ENCODE data around the gene MYO1D. TPM values are rescaled to one million over a fixed set of nuclear protein-coding genes. Genes with fewer than 3 reads are reported as not detected.

MYO1D gene
- total and polyA plus RNA-seq, 2 donors (not counting 1 experiment from before 2014, with no cell fraction given): 5.4 to 26.7 TPM

- ChIA-PET CTCF (interaction anchor here (3.5 kb wide), 1 partner anchor 15 kb away, joined by 20 read pairs; the partner anchor contains the start of gene MYO1D), POLR2A (no interaction called here)
- H3K27ac Mint-ChIP-seq: no peak overlapping the region
- no peaks in the 10 kb centered on the region for H3K4me1 Mint-ChIP-seq
- Histone ChIP-seq H3K36me3 (replicated peaks in 1 of 2; ENCODE audit: control extremely low read depth in 1 of 2, control insufficient read depth in 1 of 2, extremely low read depth in 1 of 2, insufficient read depth in 2 of 2, low read length in 1 of 2) (no peaks in the 10 kb centered on the region), H3K79me2 (ENCODE audit: control insufficient read depth, insufficient read depth, low read length) (peaks cover 8% of the 10 kb centered on the region), H3K4me1 (ENCODE audit: control insufficient read depth in 2 of 2, insufficient read depth in 2 of 2, low read length in 2 of 2) (no peaks in the 10 kb centered on the region), H3K27ac (ENCODE audit: low read length in 2 of 2) (no peak overlapping the region), H4K20me1 (ENCODE audit: control insufficient read depth, insufficient read depth, low read length, poor library complexity, severe bottlenecking) (no peaks in the 10 kb centered on the region), H3K9me3 (ENCODE audit: control extremely low read depth in 1 of 3, control insufficient read depth in 2 of 3, insufficient read depth in 1 of 3, low read length in 2 of 3) (no peaks in the 10 kb centered on the region), H3K27me3 (replicated peaks in 1 of 4; ENCODE audit: control extremely low read depth in 1 of 4, control insufficient read depth in 3 of 4, insufficient read depth in 4 of 4, low read length in 3 of 4) (no peaks in the 10 kb centered on the region), H2AFZ (ENCODE audit: insufficient read depth, low read depth, low read length, poor library complexity, severe bottlenecking) (no peak overlapping the region), H3K4me3 (ENCODE audit: control extremely low read depth in 1 of 5, extremely low read depth in 1 of 5, insufficient read depth in 1 of 5, low read depth in 2 of 5, low read length in 4 of 5) (no peak overlapping the region), H3K9ac (ENCODE audit: low read length) (no peak overlapping the region), H3K4me2 (replicated peaks; ENCODE audit: low read depth, low read length, poor library complexity, severe bottlenecking) (no peak overlapping the region)
- intact Hi-C loops (cut with micrococcal nuclease): no loop called here
- no peaks in the 10 kb centered on the region for H3K9me3 Mint-ChIP-seq (ENCODE audit: insufficient read depth)
- H3K27me3 Mint-ChIP-seq: peaks cover 6% of the 10 kb centered on the region
- TF ChIP-seq, protein P1, sequence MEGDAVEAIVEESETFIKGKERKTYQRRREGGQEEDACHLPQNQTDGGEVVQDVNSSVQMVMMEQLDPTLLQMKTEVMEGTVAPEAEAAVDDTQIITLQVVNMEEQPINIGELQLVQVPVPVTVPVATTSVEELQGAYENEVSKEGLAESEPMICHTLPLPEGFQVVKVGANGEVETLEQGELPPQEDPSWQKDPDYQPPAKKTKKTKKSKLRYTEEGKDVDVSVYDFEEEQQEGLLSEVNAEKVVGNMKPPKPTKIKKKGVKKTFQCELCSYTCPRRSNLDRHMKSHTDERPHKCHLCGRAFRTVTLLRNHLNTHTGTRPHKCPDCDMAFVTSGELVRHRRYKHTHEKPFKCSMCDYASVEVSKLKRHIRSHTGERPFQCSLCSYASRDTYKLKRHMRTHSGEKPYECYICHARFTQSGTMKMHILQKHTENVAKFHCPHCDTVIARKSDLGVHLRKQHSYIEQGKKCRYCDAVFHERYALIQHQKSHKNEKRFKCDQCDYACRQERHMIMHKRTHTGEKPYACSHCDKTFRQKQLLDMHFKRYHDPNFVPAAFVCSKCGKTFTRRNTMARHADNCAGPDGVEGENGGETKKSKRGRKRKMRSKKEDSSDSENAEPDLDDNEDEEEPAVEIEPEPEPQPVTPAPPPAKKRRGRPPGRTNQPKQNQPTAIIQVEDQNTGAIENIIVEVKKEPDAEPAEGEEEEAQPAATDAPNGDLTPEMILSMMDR (IDR thresholded peaks at IDR 0.05): no peak
- no peak for TF ChIP-seq EZH2 (IDR thresholded peaks at IDR 0.05; ENCODE audit: borderline replicate concordance, insufficient read depth, low read depth, low read length, poor library complexity, severe bottlenecking)
- DNase-seq (no peak), ATAC-seq (ENCODE audit: low read depth) (no peak)
- WGBS (ENCODE audit: insufficient coverage): 100% methylated on average over 2 of the region's 4 CpGs
- no peak overlapping the region for H3K4me3 Mint-ChIP-seq
Measured at GRCh38 chr17:32861981-32862380, 14.9 kb downstream of the MYO1D start.

DNA sequence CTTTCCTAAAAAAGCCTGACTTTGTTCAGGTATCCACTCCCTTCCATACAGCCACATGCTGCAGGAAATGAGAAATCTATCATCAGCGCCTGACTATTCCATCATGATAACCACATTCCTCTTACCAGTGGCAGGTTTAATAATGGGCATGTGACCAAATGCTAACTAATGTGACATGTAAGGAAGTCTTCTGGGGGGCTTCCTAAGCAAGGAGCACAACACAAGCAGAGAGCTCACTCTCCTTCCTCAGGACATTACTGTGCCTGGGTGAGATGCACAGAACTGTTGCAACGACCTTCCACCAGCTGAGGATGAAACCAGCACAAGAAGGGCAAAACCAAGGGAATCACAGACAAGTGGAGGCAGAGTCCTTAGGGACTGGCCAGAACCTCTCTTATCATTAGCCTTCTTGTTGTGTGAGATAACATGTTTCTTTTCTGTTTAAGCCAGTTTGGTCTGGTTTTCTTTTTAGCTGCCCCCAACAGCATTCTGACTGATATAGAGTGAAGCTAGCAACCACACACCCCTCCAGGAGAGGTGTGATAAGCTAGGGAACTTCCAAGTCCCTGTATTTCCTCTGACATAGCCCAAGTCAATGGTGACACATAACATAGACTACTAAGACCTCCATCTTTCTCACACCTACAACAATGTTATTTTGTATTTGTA is 16.9 kb downstream of the MYO1D start:
- H3K27me3 Mint-ChIP-seq: peaks cover 6% of the 10 kb centered on the region
- Histone ChIP-seq H3K4me1 (ENCODE audit: control insufficient read depth in 2 of 2, insufficient read depth in 2 of 2, low read length in 2 of 2) (no peaks in the 10 kb centered on the region), H3K4me2 (replicated peaks; ENCODE audit: low read depth, low read length, poor library complexity, severe bottlenecking) (no peak overlapping the region), H3K9me3 (ENCODE audit: control extremely low read depth in 1 of 3, control insufficient read depth in 2 of 3, insufficient read depth in 1 of 3, low read length in 2 of 3) (no peaks in the 10 kb centered on the region), H4K20me1 (ENCODE audit: control insufficient read depth, insufficient read depth, low read length, poor library complexity, severe bottlenecking) (no peaks in the 10 kb centered on the region), H3K9ac (ENCODE audit: low read length) (no peak overlapping the region), H3K36me3 (replicated peaks in 1 of 2; ENCODE audit: control extremely low read depth in 1 of 2, control insufficient read depth in 1 of 2, extremely low read depth in 1 of 2, insufficient read depth in 2 of 2, low read length in 1 of 2) (no peaks in the 10 kb centered on the region), H3K4me3 (ENCODE audit: control extremely low read depth in 1 of 5, extremely low read depth in 1 of 5, insufficient read depth in 1 of 5, low read depth in 2 of 5, low read length in 4 of 5) (no peak overlapping the region), H3K27me3 (replicated peaks in 1 of 4; ENCODE audit: control extremely low read depth in 1 of 4, control insufficient read depth in 3 of 4, insufficient read depth in 4 of 4, low read length in 3 of 4) (no peaks in the 10 kb centered on the region), H2AFZ (ENCODE audit: insufficient read depth, low read depth, low read length, poor library complexity, severe bottlenecking) (no peak overlapping the region), H3K27ac (ENCODE audit: low read length in 2 of 2) (no peak overlapping the region), H3K79me2 (ENCODE audit: control insufficient read depth, insufficient read depth, low read length) (peaks cover 3% of the 10 kb centered on the region)
- intact Hi-C loops (cut with micrococcal nuclease): no loop called here
- H3K4me1 Mint-ChIP-seq: no peaks in the 10 kb centered on the region
- no peak overlapping the region for H3K4me3 Mint-ChIP-seq
- ChIA-PET POLR2A (no interaction called here), CTCF (interaction anchor here (1.1 to 1.4 kb wide), 4 partner anchors 16 to 73 kb away, joined by 3 to 6 read pairs (median 4); partner anchors contain the start of gene MYO1D)
- H3K9me3 Mint-ChIP-seq (ENCODE audit: insufficient read depth): no peaks in the 10 kb centered on the region
- H3K27ac Mint-ChIP-seq: no peak overlapping the region
- 60% methylated on average over 1 of the region's 2 CpGs for WGBS (ENCODE audit: insufficient coverage)
- TF ChIP-seq, protein P1 (IDR thresholded peaks at IDR 0.05): no peak
- TF ChIP-seq EZH2 (IDR thresholded peaks at IDR 0.05; ENCODE audit: borderline replicate concordance, insufficient read depth, low read depth, low read length, poor library complexity, severe bottlenecking): no peak
- DNase-seq (no peak), ATAC-seq (ENCODE audit: low read depth) (no peak)
